ENCODE results near the gene HS3ST4.

GRCh38 chr16:25643633-25644032, 48.1 kb upstream of the HS3ST4 start:
- TF ChIP-seq CTCF (IDR thresholded peaks at IDR 0.05) (no peak), ZFX (IDR thresholded peaks at IDR 0.05; ENCODE audit: borderline replicate concordance) (no peak)
